ENCODE measurements around the gene TMEM95.

GRCh38 chr17:7323731-7324437 is 31.1 kb upstream of the TMEM95 start:
- TF ChIP-seq CTCF (IDR thresholded peaks at IDR 0.05) (peak; percentile 74 to 94 (median 78)), POLR2A (IDR thresholded peaks at IDR 0.05) (no peak)

Data from Peyer's patch (tissue), 4 donors.